GM19239 (cell line): Measurements from ENCODE around the gene DDX19B.
"Not testable (repeated sequence)": the region's sequence is repeated elsewhere in the genome, so short reads cannot be mapped to it uniquely, and the experiment has no call there.

Experiments
- DNase-seq: peaks from one replicate; pipeline ENCODE4 v3.0.0; 2011; ENCODE audit warnings: low spot score; ENCODE audit not compliant: insufficient read length
- FAIRE-seq: peaks from 2 replicates; lab custom pipeline; 2011; peaks lifted over from hg19 to GRCh38; lab: Jason Lieb, UNC

Gene DDX19B

GRCh38 chr16:70342016-70342415 lies 43.0 kb downstream of the DDX19B start:
- FAIRE-seq = no peak
- DNase-seq = no peak

GRCh38 chr16:70345840-70346239 lies 46.9 kb downstream of the DDX19B start:
- FAIRE-seq (no peak), DNase-seq (no peak)

DNA sequence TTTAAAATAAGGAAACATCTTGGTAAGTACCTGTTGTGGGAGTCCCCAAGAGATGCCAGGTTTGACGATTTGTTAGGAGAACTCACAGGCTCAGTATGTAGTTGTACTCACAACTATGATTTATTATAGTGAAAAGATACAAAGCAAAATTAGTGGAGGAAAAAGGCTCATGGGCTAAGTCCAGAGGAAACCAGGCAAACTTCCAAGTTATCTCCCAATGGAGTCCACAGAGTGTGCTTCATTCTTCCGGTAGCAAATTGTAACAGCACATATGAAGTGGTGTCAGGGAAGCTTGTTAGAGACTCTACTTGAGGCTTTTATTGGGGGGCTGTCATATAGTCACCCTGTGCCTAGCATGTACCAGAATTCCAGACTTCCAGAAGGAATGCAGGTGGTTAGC lies 50.0 kb downstream of the DDX19B start:
- DNase-seq = no peak
- FAIRE-seq = no peak

DNA sequence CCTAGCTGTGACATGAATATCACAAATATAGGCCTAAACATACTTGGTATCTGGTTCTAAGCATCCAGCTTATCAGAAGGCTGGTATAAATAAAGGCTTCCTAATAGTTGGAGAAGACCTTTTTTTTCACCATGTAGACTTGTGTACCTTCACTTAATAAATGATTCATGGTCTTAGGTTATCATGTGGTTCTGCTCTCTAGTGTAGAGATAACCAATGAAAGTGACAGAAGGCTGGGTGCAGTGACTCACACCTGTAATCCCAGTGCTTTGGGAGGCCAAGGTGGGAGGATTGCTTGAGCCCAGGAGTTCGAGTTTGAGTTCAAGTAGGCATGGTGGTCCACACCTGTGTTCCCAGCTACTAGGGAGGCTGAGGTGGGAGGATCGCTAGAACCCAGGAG lies 50.8 kb downstream of the DDX19B start:
- FAIRE-seq = no peak

GRCh38 chr16:70359552-70359951 lies 60.6 kb downstream of the DDX19B start:
- DNase-seq = no peak
- FAIRE-seq = no peak

More for the DNA sequence above, 50.8 kb downstream of the DDX19B start:
- no peak for DNase-seq

DNA sequence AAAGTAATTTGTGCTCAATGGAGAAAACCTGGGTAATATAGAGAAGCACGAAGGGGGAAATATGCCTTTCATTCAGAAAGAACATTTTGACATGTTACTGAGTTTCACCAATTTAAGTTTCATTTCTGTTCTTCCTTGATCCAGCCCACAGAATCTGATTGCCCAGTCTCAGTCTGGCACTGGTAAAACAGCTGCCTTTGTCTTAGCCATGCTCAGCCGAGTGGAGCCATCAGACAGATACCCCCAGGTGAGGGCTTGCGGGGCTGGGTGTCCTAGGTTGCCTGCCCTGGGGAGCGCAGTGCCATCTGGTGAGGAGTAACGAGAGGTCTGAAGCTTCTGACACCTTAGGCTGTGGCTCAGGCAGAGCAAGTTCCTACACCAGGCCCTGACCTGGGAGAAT lies 65.4 kb downstream of the DDX19B start:
- DNase-seq (no peak), FAIRE-seq (no peak)

GRCh38 chr16:70370145-70370544 lies 71.2 kb downstream of the DDX19B start:
- FAIRE-seq = peak; percentile 39
- DNase-seq = not testable (repeated sequence)

DNA sequence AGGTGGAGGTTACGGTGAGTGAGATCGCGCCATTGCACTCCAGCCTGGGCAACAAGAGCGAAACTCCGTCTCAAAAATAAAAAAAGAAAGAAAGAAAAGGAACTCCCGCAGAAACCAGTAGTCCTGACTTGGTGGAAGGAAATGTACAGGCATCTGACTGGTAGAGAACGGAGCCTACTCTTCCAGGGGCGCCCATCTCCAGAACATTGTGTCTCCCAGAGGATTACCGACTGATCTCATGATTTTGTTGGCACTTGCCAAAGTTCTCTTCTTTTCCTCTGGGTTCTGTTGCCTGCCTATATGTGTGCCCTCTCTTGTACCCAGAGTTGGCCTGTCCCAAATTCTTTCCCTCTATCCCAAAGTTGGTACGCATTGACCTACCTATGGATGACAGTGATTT lies 71.9 kb downstream of the DDX19B start:
- FAIRE-seq = no peak
- no peak for DNase-seq

GRCh38 chr16:70372921-70373728 lies 74.1 kb downstream of the DDX19B start:
- no peak for FAIRE-seq

DNA sequence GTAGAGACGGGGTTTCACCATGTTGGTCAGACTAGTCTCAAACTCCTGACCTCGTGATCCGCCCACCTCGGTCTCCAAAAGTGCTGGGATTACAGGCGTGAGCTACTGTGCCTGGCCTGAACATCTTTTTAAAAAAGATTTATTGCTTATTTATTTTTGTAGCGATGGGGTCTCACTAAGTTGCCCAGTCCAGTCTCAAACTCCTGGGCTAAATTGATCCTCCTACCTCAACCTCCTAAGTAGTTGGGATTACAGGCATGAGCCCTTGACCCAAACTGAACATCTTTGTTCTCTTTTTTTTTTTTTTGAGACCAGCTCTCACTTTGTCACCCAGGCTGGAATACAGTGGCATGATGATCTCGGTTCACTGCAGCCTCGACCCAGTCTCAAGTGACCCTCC lies 75.2 kb downstream of the DDX19B start:
- no peak for FAIRE-seq
- no peak for DNase-seq

More at GRCh38 chr16:70372921-70373728, 74.1 kb downstream of the DDX19B start:
- DNase-seq = no peak

DNA sequence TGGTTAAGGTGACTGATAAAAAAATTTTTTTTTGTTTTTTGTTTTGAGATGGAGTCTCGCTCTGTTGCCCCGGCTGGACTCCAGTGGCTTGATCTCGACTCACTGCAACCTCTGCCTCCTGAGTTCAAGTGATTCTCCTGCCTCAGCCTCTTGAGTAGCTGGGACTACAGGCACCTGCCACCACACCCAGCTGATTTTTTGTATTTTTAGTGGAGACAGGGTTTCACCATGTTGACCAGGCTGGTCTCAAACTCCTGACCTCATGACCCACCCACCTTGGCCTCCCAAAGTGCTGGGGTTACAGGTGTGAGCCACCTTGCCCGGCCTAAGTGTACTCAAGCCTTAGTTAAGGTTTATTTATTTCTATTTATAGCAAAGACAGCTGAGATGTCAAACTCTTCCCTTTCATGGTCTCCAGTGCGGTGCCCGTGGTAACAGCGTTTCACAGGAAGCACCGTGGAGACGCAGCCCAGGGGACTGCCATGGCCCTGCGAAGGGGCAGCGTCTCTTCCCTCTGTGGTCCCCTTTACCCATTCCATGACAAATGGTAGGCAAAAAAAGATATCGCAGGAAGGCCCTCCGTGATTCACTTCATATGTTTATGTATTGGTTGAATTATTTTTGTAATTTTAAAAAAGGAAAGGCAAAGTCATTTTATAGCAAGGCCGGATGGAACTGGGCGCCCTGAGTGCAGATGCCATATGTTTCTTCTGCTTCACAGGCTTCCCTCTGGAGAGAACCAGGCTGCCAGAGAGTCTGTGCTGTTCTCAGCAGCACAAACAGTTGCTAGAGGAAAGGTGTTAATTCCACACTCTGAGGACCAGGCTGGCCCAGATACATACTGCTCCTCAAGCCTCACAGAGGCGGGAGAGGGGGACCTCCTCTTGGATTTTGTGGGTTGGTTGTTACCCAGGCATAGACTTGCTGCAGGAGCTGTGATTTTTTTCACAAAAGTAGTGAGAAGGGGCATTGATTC lies 76.9 kb downstream of the DDX19B start:
- FAIRE-seq (no peak), DNase-seq (no peak)

- FAIRE-seq = no peak
- DNase-seq = no peak
These were observed 78.8 kb downstream of the DDX19B start for GRCh38 chr16:70377782-70378181.

DNA sequence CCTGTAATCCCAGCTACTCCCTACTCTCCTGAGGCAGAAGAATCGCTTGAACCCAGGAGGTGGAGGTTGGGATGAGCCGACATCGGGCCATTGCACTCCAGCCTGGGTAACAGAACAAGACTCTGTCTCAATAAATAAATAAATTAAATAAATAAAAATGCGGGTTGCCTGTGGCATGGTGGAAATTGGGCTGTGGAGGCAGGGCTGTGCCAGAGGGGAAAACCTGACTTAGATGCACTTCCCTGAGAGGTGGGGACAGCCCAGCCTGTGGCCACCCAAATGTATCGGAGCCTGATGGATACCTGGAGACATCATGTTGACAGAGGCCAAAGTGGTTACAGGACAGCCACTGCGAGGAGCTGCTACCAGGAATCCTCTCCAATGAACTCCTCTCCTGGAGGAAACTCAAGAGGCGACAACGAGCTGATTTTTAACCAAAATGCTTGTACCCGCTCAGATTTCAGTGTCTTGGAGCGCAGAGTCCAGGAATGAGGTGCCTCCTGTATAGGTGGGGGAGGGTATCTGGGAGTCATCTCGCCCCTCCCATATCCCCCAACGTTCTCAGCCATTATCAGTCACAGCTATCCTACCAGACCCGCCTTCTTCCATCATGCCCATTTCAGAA lies 80.0 kb downstream of the DDX19B start:
- FAIRE-seq = no peak
- DNase-seq = no peak

- DNase-seq (peak; percentile 23), FAIRE-seq (peak; percentile 48)
These were observed 81.4 kb downstream of the DDX19B start for GRCh38 chr16:70380248-70380918.

DNA sequence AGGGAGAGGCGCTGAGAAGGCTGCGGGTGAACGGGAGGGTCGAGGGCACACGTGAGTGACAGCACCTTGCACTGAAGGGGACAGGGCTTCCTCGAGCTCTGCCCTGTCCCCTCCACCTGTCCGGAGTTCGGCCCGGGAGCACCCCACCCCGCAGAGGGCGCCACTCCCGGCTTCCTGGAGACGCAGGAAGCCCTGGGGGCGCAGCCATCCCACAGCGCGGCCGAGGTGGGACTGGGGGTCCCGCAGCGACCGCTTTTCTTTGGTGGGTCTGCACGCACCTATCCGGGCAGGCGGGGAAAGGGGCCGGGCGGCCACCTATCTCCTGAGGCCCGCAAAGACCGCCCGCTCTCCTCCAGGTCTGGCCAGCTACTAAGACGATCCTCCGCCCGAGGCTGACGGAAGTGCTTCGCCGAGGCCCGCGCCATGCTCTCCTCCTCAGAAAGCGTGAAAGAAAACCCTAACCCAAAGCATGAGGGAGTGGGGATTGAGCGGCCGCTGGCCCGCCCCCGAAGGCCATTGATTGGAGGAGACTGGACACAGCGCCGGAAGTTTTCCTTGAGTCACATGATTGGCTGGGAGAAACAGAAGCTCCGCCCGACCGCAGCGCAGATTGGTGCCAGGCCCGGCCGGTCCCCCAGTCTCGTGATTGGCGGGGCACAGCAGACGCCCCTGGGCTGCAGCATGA lies 82.1 kb downstream of the DDX19B start:
- peak; percentile 93 for DNase-seq
- peak; percentile 97 for FAIRE-seq

DNA sequence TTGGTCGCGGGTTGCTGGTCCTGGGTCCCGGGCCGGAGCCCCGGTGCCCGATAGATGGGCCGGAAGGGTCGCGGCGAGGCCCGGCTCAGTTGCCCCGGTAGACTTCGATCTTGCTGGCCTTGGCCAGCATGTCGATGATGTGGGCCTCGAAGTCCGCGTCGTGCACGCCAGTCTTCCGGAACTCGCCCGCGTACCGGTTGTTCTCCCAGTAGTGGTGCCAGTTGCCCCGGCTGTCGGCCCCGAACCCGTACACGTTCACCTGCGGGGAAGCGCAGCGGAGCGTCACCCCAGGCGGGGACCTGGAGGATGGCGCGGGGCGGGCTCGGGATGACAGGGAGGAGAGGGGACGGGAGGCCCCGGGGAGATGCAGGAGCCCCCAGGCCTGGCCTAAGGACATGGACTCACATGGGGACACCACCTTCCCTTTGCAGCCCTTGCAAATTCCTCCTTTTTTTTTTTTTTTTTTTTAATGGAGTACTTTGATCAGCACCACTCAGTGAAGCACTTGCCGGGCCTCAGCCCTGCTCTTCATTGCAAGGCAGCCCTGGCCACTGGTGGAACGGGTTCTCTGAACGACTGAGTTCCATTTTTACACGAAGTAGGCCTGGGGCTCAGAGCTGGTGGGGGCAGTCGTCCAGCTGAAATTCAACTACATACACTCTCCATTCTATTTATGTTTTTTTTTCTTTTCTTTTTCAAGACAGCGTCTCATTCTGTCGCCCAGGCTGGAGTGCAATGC lies 82.8 kb downstream of the DDX19B start:
- DNase-seq = no peak

GRCh38 chr16:70383421-70383960 lies 84.5 kb downstream of the DDX19B start:
- FAIRE-seq = no peak

More for the DNA sequence above, 82.8 kb downstream of the DDX19B start:
- no peak for FAIRE-seq

More at GRCh38 chr16:70383421-70383960, 84.5 kb downstream of the DDX19B start:
- no peak for DNase-seq
